ENCODE measurements around the gene ACTA1. TPM values are rescaled to one million over a fixed set of nuclear protein-coding genes. Genes with fewer than 3 reads are reported as not detected.

ACTA1 gene
- total and polyA plus RNA-seq, 2 of the 13 experiments (the other 11 are each of a cell fraction or from before 2014, with no cell fraction given) = 1.4 to 5.2 TPM

DNA sequence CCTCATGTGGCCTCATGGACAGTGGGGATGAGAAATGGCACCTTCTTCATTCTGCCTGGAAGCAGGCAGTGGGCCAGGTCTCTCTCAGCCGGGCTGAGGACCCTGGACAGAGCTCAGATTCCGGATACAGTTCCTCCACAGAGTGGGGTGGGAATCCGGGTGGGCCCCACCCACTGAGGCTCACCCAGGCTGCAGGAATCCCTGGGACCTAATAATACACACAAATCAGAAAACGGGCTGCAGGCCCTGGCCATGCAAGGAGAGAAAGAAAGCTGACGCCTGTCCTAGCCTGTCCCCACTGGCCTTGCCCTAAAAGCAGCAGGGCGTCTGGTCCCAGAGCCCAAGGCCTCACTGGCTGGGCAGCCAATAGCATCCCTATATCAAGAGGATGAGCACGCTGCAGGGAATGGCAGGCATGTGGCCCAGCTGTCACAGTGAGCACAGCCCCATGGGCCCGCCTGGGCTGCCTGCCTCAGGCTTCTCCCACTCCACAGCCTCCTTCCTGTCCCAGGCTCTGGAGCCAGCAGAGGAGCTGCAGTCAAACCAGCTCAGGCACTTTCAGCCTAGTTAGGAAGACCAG is 25.3 kb downstream of the ACTA1 start (continued):
- TF ChIP-seq, protein P1, sequence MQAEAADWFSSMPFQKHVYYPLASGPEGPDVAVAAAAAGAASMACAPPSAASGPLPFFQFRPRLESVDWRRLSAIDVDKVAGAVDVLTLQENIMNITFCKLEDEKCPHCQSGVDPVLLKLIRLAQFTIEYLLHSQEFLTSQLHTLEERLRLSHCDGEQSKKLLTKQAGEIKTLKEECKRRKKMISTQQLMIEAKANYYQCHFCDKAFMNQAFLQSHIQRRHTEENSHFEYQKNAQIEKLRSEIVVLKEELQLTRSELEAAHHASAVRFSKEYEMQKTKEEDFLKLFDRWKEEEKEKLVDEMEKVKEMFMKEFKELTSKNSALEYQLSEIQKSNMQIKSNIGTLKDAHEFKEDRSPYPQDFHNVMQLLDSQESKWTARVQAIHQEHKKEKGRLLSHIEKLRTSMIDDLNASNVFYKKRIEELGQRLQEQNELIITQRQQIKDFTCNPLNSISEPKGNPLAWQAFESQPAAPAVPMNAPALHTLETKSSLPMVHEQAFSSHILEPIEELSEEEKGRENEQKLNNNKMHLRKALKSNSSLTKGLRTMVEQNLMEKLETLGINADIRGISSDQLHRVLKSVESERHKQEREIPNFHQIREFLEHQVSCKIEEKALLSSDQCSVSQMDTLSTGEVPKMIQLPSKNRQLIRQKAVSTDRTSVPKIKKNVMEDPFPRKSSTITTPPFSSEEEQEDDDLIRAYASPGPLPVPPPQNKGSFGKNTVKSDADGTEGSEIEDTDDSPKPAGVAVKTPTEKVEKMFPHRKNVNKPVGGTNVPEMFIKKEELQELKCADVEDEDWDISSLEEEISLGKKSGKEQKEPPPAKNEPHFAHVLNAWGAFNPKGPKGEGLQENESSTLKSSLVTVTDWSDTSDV (CRISPR knock-in tag; IDR thresholded peaks at IDR 0.05) = no peak
- TF ChIP-seq ZBTB3 (CRISPR knock-in tag; IDR thresholded peaks at IDR 0.05; ENCODE audit: borderline replicate concordance, low read depth) (no peak), ZSCAN30 (CRISPR knock-in tag; IDR thresholded peaks at IDR 0.05) (no peak), ZNF260 (CRISPR knock-in tag; IDR thresholded peaks at IDR 0.05; ENCODE audit: borderline replicate concordance, low read depth) (no peak), FOXJ3 (CRISPR knock-in tag; IDR thresholded peaks at IDR 0.05; ENCODE audit: borderline replicate concordance) (no peak), GPN1 (CRISPR knock-in tag; IDR thresholded peaks at IDR 0.05; ENCODE audit: borderline replicate concordance) (no peak), TBX3 (IDR thresholded peaks at IDR 0.05; ENCODE audit: borderline replicate concordance) (no peak), FOSL2 (CRISPR knock-in tag; IDR thresholded peaks at IDR 0.05) (0 out of 2 replicates have a peak, but pooled peaks have one; percentile 22), ZSCAN29 (CRISPR knock-in tag; conservative IDR thresholded peaks at IDR 0.05) (no peak), NFKBIZ (CRISPR knock-in tag; IDR thresholded peaks at IDR 0.05) (no peak), GFI1 (CRISPR knock-in tag; IDR thresholded peaks at IDR 0.05; ENCODE audit: borderline replicate concordance) (no peak), POLR2G (IDR thresholded peaks at IDR 0.05; ENCODE audit: low read depth, low read length) (no peak)
- TF ChIP-seq, protein P2, sequence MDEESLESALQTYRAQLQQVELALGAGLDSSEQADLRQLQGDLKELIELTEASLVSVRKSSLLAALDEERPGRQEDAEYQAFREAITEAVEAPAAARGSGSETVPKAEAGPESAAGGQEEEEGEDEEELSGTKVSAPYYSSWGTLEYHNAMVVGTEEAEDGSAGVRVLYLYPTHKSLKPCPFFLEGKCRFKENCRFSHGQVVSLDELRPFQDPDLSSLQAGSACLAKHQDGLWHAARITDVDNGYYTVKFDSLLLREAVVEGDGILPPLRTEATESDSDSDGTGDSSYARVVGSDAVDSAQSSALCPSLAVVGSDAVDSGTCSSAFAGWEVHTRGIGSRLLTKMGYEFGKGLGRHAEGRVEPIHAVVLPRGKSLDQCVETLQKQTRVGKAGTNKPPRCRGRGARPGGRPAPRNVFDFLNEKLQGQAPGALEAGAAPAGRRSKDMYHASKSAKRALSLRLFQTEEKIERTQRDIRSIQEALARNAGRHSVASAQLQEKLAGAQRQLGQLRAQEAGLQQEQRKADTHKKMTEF (CRISPR knock-in tag; IDR thresholded peaks at IDR 0.05) = no peak
- TF ChIP-seq, protein P3, sequence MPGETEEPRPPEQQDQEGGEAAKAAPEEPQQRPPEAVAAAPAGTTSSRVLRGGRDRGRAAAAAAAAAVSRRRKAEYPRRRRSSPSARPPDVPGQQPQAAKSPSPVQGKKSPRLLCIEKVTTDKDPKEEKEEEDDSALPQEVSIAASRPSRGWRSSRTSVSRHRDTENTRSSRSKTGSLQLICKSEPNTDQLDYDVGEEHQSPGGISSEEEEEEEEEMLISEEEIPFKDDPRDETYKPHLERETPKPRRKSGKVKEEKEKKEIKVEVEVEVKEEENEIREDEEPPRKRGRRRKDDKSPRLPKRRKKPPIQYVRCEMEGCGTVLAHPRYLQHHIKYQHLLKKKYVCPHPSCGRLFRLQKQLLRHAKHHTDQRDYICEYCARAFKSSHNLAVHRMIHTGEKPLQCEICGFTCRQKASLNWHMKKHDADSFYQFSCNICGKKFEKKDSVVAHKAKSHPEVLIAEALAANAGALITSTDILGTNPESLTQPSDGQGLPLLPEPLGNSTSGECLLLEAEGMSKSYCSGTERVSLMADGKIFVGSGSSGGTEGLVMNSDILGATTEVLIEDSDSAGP (CRISPR knock-in tag; IDR thresholded peaks at IDR 0.05; ENCODE audit: borderline replicate concordance) = no peak
- TF ChIP-seq, protein P4, sequence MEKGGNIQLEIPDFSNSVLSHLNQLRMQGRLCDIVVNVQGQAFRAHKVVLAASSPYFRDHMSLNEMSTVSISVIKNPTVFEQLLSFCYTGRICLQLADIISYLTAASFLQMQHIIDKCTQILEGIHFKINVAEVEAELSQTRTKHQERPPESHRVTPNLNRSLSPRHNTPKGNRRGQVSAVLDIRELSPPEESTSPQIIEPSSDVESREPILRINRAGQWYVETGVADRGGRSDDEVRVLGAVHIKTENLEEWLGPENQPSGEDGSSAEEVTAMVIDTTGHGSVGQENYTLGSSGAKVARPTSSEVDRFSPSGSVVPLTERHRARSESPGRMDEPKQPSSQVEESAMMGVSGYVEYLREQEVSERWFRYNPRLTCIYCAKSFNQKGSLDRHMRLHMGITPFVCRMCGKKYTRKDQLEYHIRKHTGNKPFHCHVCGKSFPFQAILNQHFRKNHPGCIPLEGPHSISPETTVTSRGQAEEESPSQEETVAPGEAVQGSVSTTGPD (CRISPR knock-in tag; IDR thresholded peaks at IDR 0.05) = no peak
- TF ChIP-seq, protein P5, sequence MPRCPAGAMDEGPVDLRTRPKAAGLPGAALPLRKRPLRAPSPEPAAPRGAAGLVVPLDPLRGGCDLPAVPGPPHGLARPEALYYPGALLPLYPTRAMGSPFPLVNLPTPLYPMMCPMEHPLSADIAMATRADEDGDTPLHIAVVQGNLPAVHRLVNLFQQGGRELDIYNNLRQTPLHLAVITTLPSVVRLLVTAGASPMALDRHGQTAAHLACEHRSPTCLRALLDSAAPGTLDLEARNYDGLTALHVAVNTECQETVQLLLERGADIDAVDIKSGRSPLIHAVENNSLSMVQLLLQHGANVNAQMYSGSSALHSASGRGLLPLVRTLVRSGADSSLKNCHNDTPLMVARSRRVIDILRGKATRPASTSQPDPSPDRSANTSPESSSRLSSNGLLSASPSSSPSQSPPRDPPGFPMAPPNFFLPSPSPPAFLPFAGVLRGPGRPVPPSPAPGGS (CRISPR knock-in tag; IDR thresholded peaks at IDR 0.05) = no peak
- TF ChIP-seq, protein P6, sequence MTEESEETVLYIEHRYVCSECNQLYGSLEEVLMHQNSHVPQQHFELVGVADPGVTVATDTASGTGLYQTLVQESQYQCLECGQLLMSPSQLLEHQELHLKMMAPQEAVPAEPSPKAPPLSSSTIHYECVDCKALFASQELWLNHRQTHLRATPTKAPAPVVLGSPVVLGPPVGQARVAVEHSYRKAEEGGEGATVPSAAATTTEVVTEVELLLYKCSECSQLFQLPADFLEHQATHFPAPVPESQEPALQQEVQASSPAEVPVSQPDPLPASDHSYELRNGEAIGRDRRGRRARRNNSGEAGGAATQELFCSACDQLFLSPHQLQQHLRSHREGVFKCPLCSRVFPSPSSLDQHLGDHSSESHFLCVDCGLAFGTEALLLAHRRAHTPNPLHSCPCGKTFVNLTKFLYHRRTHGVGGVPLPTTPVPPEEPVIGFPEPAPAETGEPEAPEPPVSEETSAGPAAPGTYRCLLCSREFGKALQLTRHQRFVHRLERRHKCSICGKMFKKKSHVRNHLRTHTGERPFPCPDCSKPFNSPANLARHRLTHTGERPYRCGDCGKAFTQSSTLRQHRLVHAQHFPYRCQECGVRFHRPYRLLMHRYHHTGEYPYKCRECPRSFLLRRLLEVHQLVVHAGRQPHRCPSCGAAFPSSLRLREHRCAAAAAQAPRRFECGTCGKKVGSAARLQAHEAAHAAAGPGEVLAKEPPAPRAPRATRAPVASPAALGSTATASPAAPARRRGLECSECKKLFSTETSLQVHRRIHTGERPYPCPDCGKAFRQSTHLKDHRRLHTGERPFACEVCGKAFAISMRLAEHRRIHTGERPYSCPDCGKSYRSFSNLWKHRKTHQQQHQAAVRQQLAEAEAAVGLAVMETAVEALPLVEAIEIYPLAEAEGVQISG (CRISPR knock-in tag; IDR thresholded peaks at IDR 0.05) = 0 out of 2 replicates have a peak, but pooled peaks have one; percentile 11
